ENCODE data around the gene FMO3.

DNA sequence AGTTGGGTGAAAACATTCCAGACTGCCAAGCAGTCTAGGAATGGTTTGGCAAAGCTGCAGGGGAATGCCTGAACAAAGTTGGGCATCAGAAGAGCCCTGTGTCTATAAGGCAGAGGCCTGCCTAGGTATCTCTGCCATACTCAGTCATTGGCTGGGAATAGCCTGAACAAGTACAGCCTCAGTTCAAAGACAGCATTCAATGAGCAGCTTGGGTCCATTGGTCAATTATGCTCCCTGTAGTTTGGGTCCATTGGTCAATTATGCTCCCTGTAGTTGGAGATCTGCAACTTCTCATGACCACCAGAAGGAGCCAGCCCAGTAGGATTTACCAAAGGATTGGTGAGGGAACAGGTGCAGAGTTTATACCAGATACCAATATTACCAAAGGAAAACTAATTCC is 31.6 kb downstream of the FMO3 start:
- TF ChIP-seq, protein P1, sequence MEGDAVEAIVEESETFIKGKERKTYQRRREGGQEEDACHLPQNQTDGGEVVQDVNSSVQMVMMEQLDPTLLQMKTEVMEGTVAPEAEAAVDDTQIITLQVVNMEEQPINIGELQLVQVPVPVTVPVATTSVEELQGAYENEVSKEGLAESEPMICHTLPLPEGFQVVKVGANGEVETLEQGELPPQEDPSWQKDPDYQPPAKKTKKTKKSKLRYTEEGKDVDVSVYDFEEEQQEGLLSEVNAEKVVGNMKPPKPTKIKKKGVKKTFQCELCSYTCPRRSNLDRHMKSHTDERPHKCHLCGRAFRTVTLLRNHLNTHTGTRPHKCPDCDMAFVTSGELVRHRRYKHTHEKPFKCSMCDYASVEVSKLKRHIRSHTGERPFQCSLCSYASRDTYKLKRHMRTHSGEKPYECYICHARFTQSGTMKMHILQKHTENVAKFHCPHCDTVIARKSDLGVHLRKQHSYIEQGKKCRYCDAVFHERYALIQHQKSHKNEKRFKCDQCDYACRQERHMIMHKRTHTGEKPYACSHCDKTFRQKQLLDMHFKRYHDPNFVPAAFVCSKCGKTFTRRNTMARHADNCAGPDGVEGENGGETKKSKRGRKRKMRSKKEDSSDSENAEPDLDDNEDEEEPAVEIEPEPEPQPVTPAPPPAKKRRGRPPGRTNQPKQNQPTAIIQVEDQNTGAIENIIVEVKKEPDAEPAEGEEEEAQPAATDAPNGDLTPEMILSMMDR (conservative IDR thresholded peaks at IDR 0.05), result no peak
- no peak for TF ChIP-seq EZH2 (IDR thresholded peaks at IDR 0.05; ENCODE audit: low read depth)
